CD4-positive, CD25-positive, alpha-beta regulatory T cell (primary cell): Measurements from ENCODE around the gene SYDE1. TPM values are rescaled to one million over a fixed set of nuclear protein-coding genes. Genes with fewer than 3 reads are reported as not detected.

ENCODE experiments used
- ATAC-seq, 2 donors: fragments of 150-1000 bp; cut with Tn5 transposase; one replicate each; pipeline ENCODE4 v1.10.0; 2021; ENCODE audit warnings: low read depth in 2 of 2, moderate number of reproducible peaks in 2 of 2, moderate library complexity in 1 of 2
- DNase-seq, 3 donors: peaks; one replicate each; pipeline versions ENCODE4 v3.0.0 to v3.0.0-alpha.2; 2012 to 2022; ENCODE audit warnings: mixed read lengths in 1 of 3
- H3K27ac ChIP-seq: one replicate; pipeline ENCODE4 v1.7.0; 2013; ENCODE audit warnings: mild to moderate bottlenecking, low read length; ENCODE audit not compliant: insufficient read depth, poor library complexity, severe bottlenecking
- H3K27me3 ChIP-seq: one replicate; pipeline ENCODE4 v1.7.0; 2013; ENCODE audit warnings: low read length; ENCODE audit not compliant: control insufficient read depth, insufficient read depth
- H3K36me3 ChIP-seq: one replicate; pipeline ENCODE4 v1.7.0; 2013; ENCODE audit warnings: mild to moderate bottlenecking, low read length, moderate library complexity; ENCODE audit not compliant: control insufficient read depth, insufficient read depth
- H3K4me1 ChIP-seq: 2 replicates; pipeline ENCODE4 v1.7.0; 2013; ENCODE audit warnings: mild to moderate bottlenecking, low read length; ENCODE audit not compliant: insufficient read depth, control insufficient read depth, poor library complexity, severe bottlenecking
- H3K4me3 ChIP-seq: one replicate; pipeline ENCODE4 v1.7.0; 2013; ENCODE audit warnings: low read depth, mild to moderate bottlenecking, low read length, moderate library complexity
- H3K9me3 ChIP-seq, 2 experiments: 1 replicate in 1 of 2; 2 replicates in 1 of 2; pipeline ENCODE4 v1.7.0; 2013; ENCODE audit warnings: low read length in 2 of 2, mild to moderate bottlenecking in 1 of 2, moderate library complexity in 1 of 2; ENCODE audit not compliant: control insufficient read depth in 2 of 2
- H3K27ac Mint-ChIP-seq, 3 donors: one replicate each; pipeline ENCODE4 v1.8.0; 2020 to 2022; ENCODE audit warnings: mild to moderate bottlenecking in 3 of 3, mixed read lengths in 3 of 3, moderate library complexity in 2 of 3
- H3K27me3 Mint-ChIP-seq: one replicate; pipeline ENCODE4 v1.8.0; 2022; ENCODE audit warnings: mild to moderate bottlenecking, mixed read lengths
- H3K36me3 Mint-ChIP-seq: one replicate; pipeline ENCODE4 v1.8.0; 2020; ENCODE audit warnings: mixed read lengths
- H3K4me1 Mint-ChIP-seq, 4 donors: one replicate each; pipeline ENCODE4 v1.8.0; 2020 to 2022; ENCODE audit warnings: mixed read lengths in 4 of 4, mild to moderate bottlenecking in 1 of 4
- H3K4me3 Mint-ChIP-seq, 4 donors: one replicate each; pipeline ENCODE4 v1.8.0; 2020 to 2022; ENCODE audit warnings: mild to moderate bottlenecking in 4 of 4, mixed read lengths in 4 of 4, moderate library complexity in 3 of 4
- H3K9me3 Mint-ChIP-seq, 7 donors: one replicate each; pipeline ENCODE4 v1.8.0; 2020 to 2022; ENCODE audit warnings: mixed read lengths in 7 of 7, mild to moderate bottlenecking in 3 of 7, moderate library complexity in 2 of 7
- polyA plus RNA-seq, 4 donors: library from polyadenylated mRNA; unstranded; fragments of 300-500 nt; fragmentation: Illumina TruSeq; gene quantifications; one replicate each; pipeline ENCODE4 v1.2.3, GENCODE V29; 2021
- total RNA-seq: library from RNA; stranded (reverse); gene quantifications from one replicate; pipeline ENCODE4 v1.2.3, GENCODE V29; 2022

The SYDE1 gene
- total and polyA plus RNA-seq, 5 donors from 2014 or later, result not detected

- H3K27ac Mint-ChIP-seq, result peak overlapping the region in 2 of 3 donors; percentile 32 to 33
- H3K9me3 Mint-ChIP-seq, result peaks cover 0 to 2% (median 0%) of the 10 kb centered on the region in 7 donors
- H3K27me3 Mint-ChIP-seq, result peaks cover 19% of the 10 kb centered on the region
- Histone ChIP-seq H3K4me1 (peaks cover 9% of the 10 kb centered on the region), H3K9me3 (no peaks in the 10 kb centered on the region), H3K36me3 (no peaks in the 10 kb centered on the region), H3K27ac (no peak overlapping the region), H3K27me3 (no peaks in the 10 kb centered on the region), H3K4me3 (peak overlapping the region; percentile 38)
- no peaks in the 10 kb centered on the region for H3K36me3 Mint-ChIP-seq
- DNase-seq (peak in 1 of 3 donors; percentile 61), ATAC-seq (no peak)
- peak overlapping the region in 3 of 4 donors; percentile 33 to 41 (median 35) for H3K4me3 Mint-ChIP-seq
- peaks cover 2 to 34% (median 12%) of the 10 kb centered on the region in 4 donors for H3K4me1 Mint-ChIP-seq
Measured at GRCh38 chr19:15129856-15130585, 22.8 kb downstream of the SYDE1 start.

- Histone ChIP-seq H3K27me3 (no peaks in the 10 kb centered on the region), H3K4me3 (no peak overlapping the region), H3K36me3 (no peaks in the 10 kb centered on the region), H3K4me1 (no peaks in the 10 kb centered on the region), H3K9me3 (peaks cover 7% of the 10 kb centered on the region in 2 experiments), H3K27ac (no peak overlapping the region)
- DNase-seq (no peak), ATAC-seq (no peak)
- Mint-ChIP-seq H3K36me3 (peaks cover 3% of the 10 kb centered on the region), H3K4me1 (peaks cover 0 to 2% (median 0%) of the 10 kb centered on the region in 4 donors), H3K4me3 (no peak overlapping the region), H3K27ac (no peak overlapping the region), H3K27me3 (peaks cover 14% of the 10 kb centered on the region), H3K9me3 (peaks cover 0 to 7% (median 3%) of the 10 kb centered on the region in 7 donors)
Measured at GRCh38 chr19:15136234-15136954, 29.2 kb downstream of the SYDE1 start.

DNA sequence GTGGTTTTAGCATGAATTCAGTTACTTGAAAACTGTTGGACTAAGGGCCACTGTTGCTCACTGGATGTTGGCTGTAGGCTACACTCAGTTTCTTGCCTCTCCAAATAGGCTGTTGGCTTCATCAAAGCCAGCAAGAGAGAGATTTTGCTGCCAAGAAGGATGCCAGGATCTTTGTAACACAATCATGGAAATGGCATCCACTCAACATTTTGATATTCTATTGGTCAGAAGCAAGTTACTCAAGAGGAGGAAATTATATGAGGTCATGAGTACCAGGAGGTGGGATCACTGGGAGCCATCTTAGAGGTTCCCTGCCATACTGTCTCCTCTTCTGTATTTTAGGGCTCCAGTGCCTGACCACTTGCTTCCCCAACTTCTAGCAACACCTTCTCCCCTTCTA, 30.6 kb downstream of the SYDE1 start:
- H3K27ac Mint-ChIP-seq, result no peak overlapping the region
- Histone ChIP-seq H3K27ac (no peak overlapping the region), H3K36me3 (no peaks in the 10 kb centered on the region), H3K4me3 (no peak overlapping the region), H3K4me1 (no peaks in the 10 kb centered on the region), H3K9me3 (peaks cover 7% of the 10 kb centered on the region in 2 experiments), H3K27me3 (no peaks in the 10 kb centered on the region)
- no peak for DNase-seq
- peaks cover 0 to 7% (median 2%) of the 10 kb centered on the region in 7 donors for H3K9me3 Mint-ChIP-seq
- no peak for ATAC-seq
- H3K4me3 Mint-ChIP-seq, result no peak overlapping the region
- H3K27me3 Mint-ChIP-seq, result peaks cover 14% of the 10 kb centered on the region
- peaks cover 3% of the 10 kb centered on the region for H3K36me3 Mint-ChIP-seq
- no peaks in the 10 kb centered on the region for H3K4me1 Mint-ChIP-seq

GRCh38 chr19:15138427-15138826, 31.2 kb downstream of the SYDE1 start:
- no peaks in the 10 kb centered on the region for H3K36me3 ChIP-seq
- ATAC-seq, result no peak
- H3K9me3 Mint-ChIP-seq, result peaks cover 0 to 7% (median 2%) of the 10 kb centered on the region in 7 donors
- no peaks in the 10 kb centered on the region for H3K4me1 ChIP-seq
- DNase-seq, result no peak
- no peaks in the 10 kb centered on the region for H3K27me3 ChIP-seq
- H3K27me3 Mint-ChIP-seq, result peaks cover 14% of the 10 kb centered on the region
- peaks cover 7% of the 10 kb centered on the region in 2 experiments for H3K9me3 ChIP-seq
- no peak overlapping the region for H3K4me3 Mint-ChIP-seq
- peaks cover 3% of the 10 kb centered on the region for H3K36me3 Mint-ChIP-seq
- H3K27ac ChIP-seq, result no peak overlapping the region
- H3K4me1 Mint-ChIP-seq, result no peaks in the 10 kb centered on the region
- no peak overlapping the region for H3K4me3 ChIP-seq
- H3K27ac Mint-ChIP-seq, result no peak overlapping the region

DNA sequence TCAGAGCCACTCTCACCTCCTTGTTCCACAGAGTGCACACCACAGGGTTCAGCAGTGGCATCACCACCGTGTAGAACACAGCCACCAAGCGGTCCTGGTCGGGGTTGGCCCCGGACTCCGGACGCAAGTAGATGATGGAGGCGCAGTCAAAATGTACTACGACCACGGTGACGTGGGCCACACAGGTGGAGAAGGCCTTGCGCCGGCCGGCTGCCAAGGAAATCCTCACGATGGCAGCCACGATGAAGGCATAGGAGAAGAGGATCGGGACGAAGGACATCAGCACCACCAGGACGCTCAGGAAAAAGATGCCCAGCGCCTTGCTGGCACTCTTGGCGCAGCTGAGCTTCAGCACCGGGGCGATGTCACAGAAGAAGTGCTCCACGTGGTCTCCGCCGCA, 33.9 kb downstream of the SYDE1 start:
- ATAC-seq (no peak), DNase-seq (no peak)
- no peaks in the 10 kb centered on the region for H3K4me1 Mint-ChIP-seq
- H3K27ac ChIP-seq, result no peak overlapping the region
- peaks cover 0 to 7% (median 2%) of the 10 kb centered on the region in 7 donors for H3K9me3 Mint-ChIP-seq
- no peak overlapping the region for H3K27ac Mint-ChIP-seq
- H3K9me3 ChIP-seq, result peaks cover 7% of the 10 kb centered on the region in 2 experiments
- no peak overlapping the region for H3K4me3 Mint-ChIP-seq
- H3K27me3 ChIP-seq, result no peaks in the 10 kb centered on the region
- peaks cover 19% of the 10 kb centered on the region for H3K27me3 Mint-ChIP-seq
- no peaks in the 10 kb centered on the region for H3K4me1 ChIP-seq
- no peaks in the 10 kb centered on the region for H3K36me3 ChIP-seq
- H3K4me3 ChIP-seq, result no peak overlapping the region
- H3K36me3 Mint-ChIP-seq, result peaks cover 3% of the 10 kb centered on the region

- H3K4me1 Mint-ChIP-seq, result no peaks in the 10 kb centered on the region
- H3K4me3 Mint-ChIP-seq, result no peak overlapping the region
- ATAC-seq (no peak), DNase-seq (no peak)
- Histone ChIP-seq H3K4me1 (no peaks in the 10 kb centered on the region), H3K4me3 (no peak overlapping the region), H3K9me3 (peaks cover 7% of the 10 kb centered on the region in 2 experiments), H3K27me3 (no peaks in the 10 kb centered on the region), H3K27ac (no peak overlapping the region), H3K36me3 (no peaks in the 10 kb centered on the region)
- peaks cover 0 to 7% (median 2%) of the 10 kb centered on the region in 7 donors for H3K9me3 Mint-ChIP-seq
- H3K27me3 Mint-ChIP-seq, result peaks cover 14% of the 10 kb centered on the region
- peaks cover 3% of the 10 kb centered on the region for H3K36me3 Mint-ChIP-seq
- no peak overlapping the region for H3K27ac Mint-ChIP-seq
Measured at GRCh38 chr19:15142313-15142712, 35.1 kb downstream of the SYDE1 start.

DNA sequence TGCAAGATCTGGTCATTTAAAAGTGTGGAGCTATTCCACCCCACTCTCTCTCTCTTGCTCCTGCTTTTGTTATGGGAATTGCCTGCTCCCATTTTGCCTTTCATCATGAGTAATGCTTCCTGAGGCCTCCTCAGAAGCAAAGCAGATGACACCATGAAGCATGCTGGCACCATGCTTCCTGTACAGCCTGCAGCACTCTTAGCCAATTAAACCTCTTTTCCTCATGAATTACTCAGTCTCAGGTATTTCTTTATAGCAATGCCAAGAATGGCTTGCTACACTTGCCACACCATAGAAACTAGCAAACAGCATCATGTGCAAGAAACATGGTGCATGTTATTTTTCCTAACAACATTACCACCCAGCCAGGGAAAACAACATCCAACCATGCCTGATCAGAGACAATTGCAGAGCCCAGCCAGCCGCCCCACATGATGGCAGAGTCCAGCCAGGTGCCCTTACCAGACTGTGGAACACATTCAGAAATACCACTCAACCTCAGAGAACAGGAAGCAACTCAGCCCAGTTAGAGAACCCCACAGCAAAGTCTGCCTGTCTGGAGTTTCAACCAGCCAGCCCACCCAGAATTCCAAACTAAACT, 36.9 kb downstream of the SYDE1 start:
- H3K27me3 ChIP-seq, result no peaks in the 10 kb centered on the region

More for the DNA sequence above, 36.9 kb downstream of the SYDE1 start:
- Mint-ChIP-seq H3K36me3 (peaks cover under 1% of the 10 kb centered on the region), H3K4me3 (no peak overlapping the region), H3K4me1 (no peaks in the 10 kb centered on the region), H3K27me3 (peaks cover 14% of the 10 kb centered on the region), H3K9me3 (peaks cover 0 to 5% (median 2%) of the 10 kb centered on the region in 7 donors), H3K27ac (no peak overlapping the region)
- DNase-seq (no peak), ATAC-seq (no peak)
- H3K4me1 ChIP-seq, result no peaks in the 10 kb centered on the region
- peaks cover 2 to 4% of the 10 kb centered on the region in 2 experiments for H3K9me3 ChIP-seq
- no peak overlapping the region for H3K4me3 ChIP-seq
- no peak overlapping the region for H3K27ac ChIP-seq
- H3K36me3 ChIP-seq, result no peaks in the 10 kb centered on the region
